OCI-LY3 (cell line): ENCODE measurements around the gene ZNF862.

Source experiments
- EZH2phosphoT487 ChIP-seq: fragments of 200-600 bp; shearing (Covaris generic); IDR thresholded peaks from 2 replicates; pipeline ENCODE4 v1.6.1; 2018; ENCODE audit warnings: antibody characterized with exemption, mixed run types, low read depth
- TF ChIP-seq, protein P1 (sequence below): fragments of 200-600, 300-600 bp; sonication (generic); IDR thresholded peaks from 2 replicates; pipeline ENCODE4 v1.5.1; 2014; ENCODE audit warnings: antibody characterized with exemption, low read length, low read depth

- TF ChIP-seq, protein P1, sequence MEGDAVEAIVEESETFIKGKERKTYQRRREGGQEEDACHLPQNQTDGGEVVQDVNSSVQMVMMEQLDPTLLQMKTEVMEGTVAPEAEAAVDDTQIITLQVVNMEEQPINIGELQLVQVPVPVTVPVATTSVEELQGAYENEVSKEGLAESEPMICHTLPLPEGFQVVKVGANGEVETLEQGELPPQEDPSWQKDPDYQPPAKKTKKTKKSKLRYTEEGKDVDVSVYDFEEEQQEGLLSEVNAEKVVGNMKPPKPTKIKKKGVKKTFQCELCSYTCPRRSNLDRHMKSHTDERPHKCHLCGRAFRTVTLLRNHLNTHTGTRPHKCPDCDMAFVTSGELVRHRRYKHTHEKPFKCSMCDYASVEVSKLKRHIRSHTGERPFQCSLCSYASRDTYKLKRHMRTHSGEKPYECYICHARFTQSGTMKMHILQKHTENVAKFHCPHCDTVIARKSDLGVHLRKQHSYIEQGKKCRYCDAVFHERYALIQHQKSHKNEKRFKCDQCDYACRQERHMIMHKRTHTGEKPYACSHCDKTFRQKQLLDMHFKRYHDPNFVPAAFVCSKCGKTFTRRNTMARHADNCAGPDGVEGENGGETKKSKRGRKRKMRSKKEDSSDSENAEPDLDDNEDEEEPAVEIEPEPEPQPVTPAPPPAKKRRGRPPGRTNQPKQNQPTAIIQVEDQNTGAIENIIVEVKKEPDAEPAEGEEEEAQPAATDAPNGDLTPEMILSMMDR: no peak
- TF ChIP-seq EZH2phosphoT487: no peak
Observed at GRCh38 chr7:149816794-149817193, 21.4 kb upstream of the ZNF862 start.
